ENCODE results near the gene UQCRQ. TPM values are rescaled to one million over a fixed set of nuclear protein-coding genes. Genes with fewer than 3 reads are reported as not detected.
A peak's percentile ranks its signal among the peaks of the same experiment; 100 is the strongest.

Gene UQCRQ
- total and polyA plus RNA-seq, 7 experiments from 2014 or later: 101 to 584 (median 115) TPM

DNA sequence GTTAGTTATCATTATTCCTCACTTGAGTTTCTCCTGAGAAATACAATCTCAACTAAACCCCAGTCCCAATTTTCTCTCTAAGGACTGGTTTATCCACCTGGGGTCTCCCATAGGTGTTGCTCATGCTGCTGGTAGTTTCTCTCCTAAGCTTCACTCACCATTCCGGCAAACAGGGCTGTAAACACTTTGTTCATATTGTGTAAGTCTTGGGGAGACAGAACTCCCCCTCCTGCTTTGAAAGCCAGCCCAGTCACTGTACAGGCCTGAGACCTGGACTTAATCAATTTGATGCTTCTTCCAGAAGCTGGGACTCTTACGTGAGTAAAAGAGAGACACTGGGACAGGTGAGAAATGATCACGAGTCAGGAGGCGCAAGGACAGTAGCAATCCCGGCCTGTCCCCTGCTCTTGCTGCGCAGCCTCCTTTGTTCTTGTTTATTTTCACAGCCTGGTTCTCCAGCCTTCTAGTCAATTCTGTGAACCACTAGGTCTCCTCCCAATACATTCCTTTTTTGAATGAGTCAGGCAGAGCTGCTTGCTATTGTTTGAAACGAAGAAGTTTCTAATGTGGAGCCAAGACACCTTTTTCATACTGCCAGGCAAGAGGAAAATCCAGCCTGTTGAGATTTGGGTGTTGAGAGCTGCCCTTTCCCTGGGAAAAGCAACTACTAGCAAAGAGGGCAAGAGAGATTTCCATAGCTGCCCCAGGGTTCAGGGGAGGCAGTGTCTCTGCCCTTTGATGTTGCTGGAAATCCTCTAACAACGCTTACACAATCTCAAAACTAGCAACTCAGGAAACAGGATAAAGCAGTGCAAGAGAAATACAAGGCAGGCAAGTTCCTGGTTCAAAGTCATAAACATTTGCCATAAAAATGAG, 26.8 kb upstream of the UQCRQ start:
- no peaks in the 10 kb centered on the region for H3K27me3 Mint-ChIP-seq
- Histone ChIP-seq H3K27ac (ENCODE audit: low read depth, low read length) (no peak overlapping the region), H3K4me3 (ENCODE audit: low read length) (no peak overlapping the region), H3K27me3 (ENCODE audit: control insufficient read depth in 2 of 2, insufficient read depth in 2 of 2, low read length in 2 of 2) (no peaks in the 10 kb centered on the region), H3K4me1 (ENCODE audit: control insufficient read depth in 2 of 2, insufficient read depth in 2 of 2, low read length in 2 of 2) (no peaks in the 10 kb centered on the region), H3K9me3 (ENCODE audit: control insufficient read depth in 2 of 3, low read length in 3 of 3) (no peaks in the 10 kb centered on the region), H3K36me3 (ENCODE audit: control insufficient read depth in 2 of 3, insufficient read depth in 3 of 3, low read length in 3 of 3) (no peaks in the 10 kb centered on the region)
- ChIA-PET CTCF (no interaction called here), POLR2A (no interaction called here)
- intact Hi-C loops (cut with micrococcal nuclease): no loop called here
- H3K4me3 Mint-ChIP-seq: no peak overlapping the region
- peaks cover 0 to 2% (median 0%) of the 10 kb centered on the region in 11 donors for H3K9me3 Mint-ChIP-seq
- no peaks in the 10 kb centered on the region for H3K36me3 Mint-ChIP-seq
- peak overlapping the region in 1 of 9 donors; percentile 53 for H3K27ac Mint-ChIP-seq
- H3K4me1 Mint-ChIP-seq: peaks cover 0 to 3% (median 0%) of the 10 kb centered on the region in 7 donors
- DNase-seq (no peak), ATAC-seq (no peak)

GRCh38 chr5:132840313-132840712, 26.1 kb upstream of the UQCRQ start:
- no peaks in the 10 kb centered on the region for H3K27me3 Mint-ChIP-seq
- no peak overlapping the region for H3K27ac ChIP-seq (ENCODE audit: low read depth, low read length)

DNA sequence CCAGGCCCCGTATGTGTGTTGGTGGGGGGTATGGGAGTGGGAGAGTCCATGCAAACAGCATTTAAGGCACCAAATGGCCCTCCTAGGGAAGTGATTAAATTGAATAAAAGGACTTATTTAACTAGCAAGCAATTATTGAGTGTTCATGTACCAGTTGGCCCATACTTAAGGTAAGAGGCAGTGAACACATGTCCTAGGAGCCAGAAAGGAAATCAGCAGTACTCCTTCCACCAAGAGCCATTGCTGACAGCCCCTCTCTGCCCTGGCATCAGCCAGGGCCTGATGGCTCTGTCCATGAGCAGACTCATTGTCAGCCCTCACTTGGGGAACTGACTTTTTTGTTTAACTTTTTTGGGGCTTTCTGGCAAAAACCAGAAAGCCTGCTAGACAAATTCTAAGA, 25.5 kb upstream of the UQCRQ start:
- peaks cover 0 to 2% (median 0%) of the 10 kb centered on the region in 11 donors for H3K9me3 Mint-ChIP-seq
- H3K27me3 ChIP-seq (ENCODE audit: control insufficient read depth in 2 of 2, insufficient read depth in 2 of 2, low read length in 2 of 2): no peaks in the 10 kb centered on the region

More at GRCh38 chr5:132840313-132840712, 26.1 kb upstream of the UQCRQ start:
- Mint-ChIP-seq H3K27ac (no peak overlapping the region), H3K4me3 (no peak overlapping the region), H3K4me1 (peaks cover 0 to 3% (median 0%) of the 10 kb centered on the region in 7 donors), H3K36me3 (no peaks in the 10 kb centered on the region), H3K9me3 (peaks cover 0 to 2% (median 0%) of the 10 kb centered on the region in 11 donors)
- no peak for DNase-seq
- Histone ChIP-seq H3K4me1 (ENCODE audit: control insufficient read depth in 2 of 2, insufficient read depth in 2 of 2, low read length in 2 of 2) (no peaks in the 10 kb centered on the region), H3K4me3 (ENCODE audit: low read length) (no peak overlapping the region), H3K27me3 (ENCODE audit: control insufficient read depth in 2 of 2, insufficient read depth in 2 of 2, low read length in 2 of 2) (no peaks in the 10 kb centered on the region), H3K36me3 (ENCODE audit: control insufficient read depth in 2 of 3, insufficient read depth in 3 of 3, low read length in 3 of 3) (no peaks in the 10 kb centered on the region), H3K9me3 (ENCODE audit: control insufficient read depth in 2 of 3, low read length in 3 of 3) (no peaks in the 10 kb centered on the region)
- POLR2A ChIA-PET: no interaction called here
- no peak for ATAC-seq
- CTCF ChIA-PET: no interaction called here
- intact Hi-C loops (cut with micrococcal nuclease): no loop called here

GRCh38 chr5:132841305-132841704, 25.1 kb upstream of the UQCRQ start:
- no peaks in the 10 kb centered on the region for H3K36me3 ChIP-seq (ENCODE audit: control insufficient read depth in 2 of 3, insufficient read depth in 3 of 3, low read length in 3 of 3)
- no peaks in the 10 kb centered on the region for H3K27me3 Mint-ChIP-seq
- ChIA-PET POLR2A (no interaction called here), CTCF (no interaction called here)
- H3K27ac Mint-ChIP-seq: no peak overlapping the region
- ATAC-seq (peak; percentile 67), DNase-seq (no peak)
- H3K9me3 ChIP-seq (ENCODE audit: control insufficient read depth in 2 of 3, low read length in 3 of 3): no peaks in the 10 kb centered on the region
- H3K4me1 ChIP-seq (ENCODE audit: control insufficient read depth in 2 of 2, insufficient read depth in 2 of 2, low read length in 2 of 2): no peaks in the 10 kb centered on the region
- peaks cover 0 to 3% (median 0%) of the 10 kb centered on the region in 7 donors for H3K4me1 Mint-ChIP-seq
- no peak overlapping the region for H3K4me3 Mint-ChIP-seq
- H3K9me3 Mint-ChIP-seq: peaks cover 0 to 2% (median 0%) of the 10 kb centered on the region in 11 donors
- intact Hi-C loops (cut with micrococcal nuclease): no loop called here
- no peaks in the 10 kb centered on the region for H3K36me3 Mint-ChIP-seq
- no peak overlapping the region for H3K4me3 ChIP-seq (ENCODE audit: low read length)
- H3K27me3 ChIP-seq (ENCODE audit: control insufficient read depth in 2 of 2, insufficient read depth in 2 of 2, low read length in 2 of 2): no peaks in the 10 kb centered on the region
- no peak overlapping the region for H3K27ac ChIP-seq (ENCODE audit: low read depth, low read length)

More for the DNA sequence above, 25.5 kb upstream of the UQCRQ start:
- intact Hi-C loops (cut with micrococcal nuclease): no loop called here
- Histone ChIP-seq H3K27ac (ENCODE audit: low read depth, low read length) (no peak overlapping the region), H3K36me3 (ENCODE audit: control insufficient read depth in 2 of 3, insufficient read depth in 3 of 3, low read length in 3 of 3) (no peaks in the 10 kb centered on the region), H3K9me3 (ENCODE audit: control insufficient read depth in 2 of 3, low read length in 3 of 3) (no peaks in the 10 kb centered on the region), H3K4me3 (ENCODE audit: low read length) (no peak overlapping the region), H3K4me1 (ENCODE audit: control insufficient read depth in 2 of 2, insufficient read depth in 2 of 2, low read length in 2 of 2) (no peaks in the 10 kb centered on the region)
- ChIA-PET POLR2A (no interaction called here), CTCF (no interaction called here)
- Mint-ChIP-seq H3K27ac (no peak overlapping the region), H3K36me3 (no peaks in the 10 kb centered on the region), H3K4me1 (peaks cover 0 to 3% (median 0%) of the 10 kb centered on the region in 7 donors), H3K4me3 (no peak overlapping the region), H3K27me3 (no peaks in the 10 kb centered on the region)
- DNase-seq (no peak), ATAC-seq (peak; percentile 8)

DNA sequence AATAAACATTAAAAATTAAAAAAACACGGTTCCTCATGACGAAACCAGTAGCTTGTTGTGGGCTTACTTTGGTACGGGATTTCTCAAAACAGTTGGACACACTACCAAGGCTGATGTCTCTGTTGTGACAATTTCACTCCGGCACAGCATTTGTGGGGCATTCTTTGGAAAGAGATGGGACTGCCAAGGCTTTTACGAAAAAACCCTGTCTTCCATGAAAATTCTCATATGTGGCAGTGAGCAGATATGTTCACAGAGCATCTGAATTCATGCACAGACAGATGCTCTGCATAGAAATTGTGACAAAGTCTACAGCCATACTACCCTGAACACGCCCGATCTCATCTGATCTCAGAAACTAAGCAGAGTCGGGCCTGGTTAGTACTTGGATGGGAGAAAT, 18.2 kb upstream of the UQCRQ start:
- no peak overlapping the region for H3K4me3 ChIP-seq (ENCODE audit: low read length)
- Mint-ChIP-seq H3K4me1 (peaks cover 0 to 1% (median 0%) of the 10 kb centered on the region in 7 donors), H3K4me3 (no peak overlapping the region), H3K36me3 (no peaks in the 10 kb centered on the region), H3K9me3 (peaks cover 0 to 2% (median 0%) of the 10 kb centered on the region in 11 donors), H3K27ac (no peak overlapping the region), H3K27me3 (peaks cover 0 to 3% (median 0%) of the 10 kb centered on the region in 5 donors)
- no peaks in the 10 kb centered on the region for H3K4me1 ChIP-seq (ENCODE audit: control insufficient read depth in 2 of 2, insufficient read depth in 2 of 2, low read length in 2 of 2)
- no peaks in the 10 kb centered on the region for H3K27me3 ChIP-seq (ENCODE audit: control insufficient read depth in 2 of 2, insufficient read depth in 2 of 2, low read length in 2 of 2)
- DNase-seq (no peak), ATAC-seq (no peak)
- H3K9me3 ChIP-seq (ENCODE audit: control insufficient read depth in 2 of 3, low read length in 3 of 3): no peaks in the 10 kb centered on the region
- H3K36me3 ChIP-seq (ENCODE audit: control insufficient read depth in 2 of 3, insufficient read depth in 3 of 3, low read length in 3 of 3): no peaks in the 10 kb centered on the region
- CTCF ChIA-PET: interaction anchor here (1.3 kb wide), 1 partner anchor 19 kb away, joined by 3 read pairs; no protein-coding TSS in a partner anchor
- intact Hi-C loops (cut with micrococcal nuclease): no loop called here
- POLR2A ChIA-PET: no interaction called here
- no peak overlapping the region for H3K27ac ChIP-seq (ENCODE audit: low read depth, low read length)

DNA sequence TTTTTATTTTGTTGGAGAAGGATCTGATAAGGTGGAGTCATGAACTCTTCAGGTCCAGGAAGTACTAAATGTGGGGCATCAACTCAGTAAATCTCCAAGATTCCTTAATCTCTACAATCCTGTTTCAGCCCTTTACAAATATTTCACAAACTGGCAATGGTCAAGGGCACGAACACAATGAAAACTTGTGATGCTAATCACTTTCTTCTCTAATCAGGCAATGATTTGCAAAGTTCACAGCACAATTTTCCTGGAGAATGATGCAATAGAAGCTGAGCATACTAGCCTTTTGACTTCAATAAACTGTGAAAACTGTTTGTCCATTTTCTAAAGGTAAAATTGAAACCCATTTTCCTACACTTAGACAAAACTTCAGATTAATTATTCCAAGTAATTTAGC, 17.1 kb upstream of the UQCRQ start:
- Histone ChIP-seq H3K27me3 (ENCODE audit: control insufficient read depth in 2 of 2, insufficient read depth in 2 of 2, low read length in 2 of 2) (no peaks in the 10 kb centered on the region), H3K4me3 (ENCODE audit: low read length) (no peak overlapping the region), H3K36me3 (ENCODE audit: control insufficient read depth in 2 of 3, insufficient read depth in 3 of 3, low read length in 3 of 3) (no peaks in the 10 kb centered on the region), H3K4me1 (ENCODE audit: control insufficient read depth in 2 of 2, insufficient read depth in 2 of 2, low read length in 2 of 2) (no peaks in the 10 kb centered on the region), H3K9me3 (ENCODE audit: control insufficient read depth in 2 of 3, low read length in 3 of 3) (no peaks in the 10 kb centered on the region), H3K27ac (ENCODE audit: low read depth, low read length) (no peak overlapping the region)
- CTCF ChIA-PET: no interaction called here
- no peaks in the 10 kb centered on the region for H3K36me3 Mint-ChIP-seq
- ATAC-seq (no peak), DNase-seq (no peak)
- H3K4me3 Mint-ChIP-seq: no peak overlapping the region
- peaks cover 0 to 3% (median 0%) of the 10 kb centered on the region in 5 donors for H3K27me3 Mint-ChIP-seq
- no peak overlapping the region for H3K27ac Mint-ChIP-seq
- no peaks in the 10 kb centered on the region for H3K9me3 Mint-ChIP-seq
- peaks cover 0 to 5% (median 1%) of the 10 kb centered on the region in 7 donors for H3K4me1 Mint-ChIP-seq
- POLR2A ChIA-PET: no interaction called here
- intact Hi-C loops (cut with micrococcal nuclease): no loop called here

DNA sequence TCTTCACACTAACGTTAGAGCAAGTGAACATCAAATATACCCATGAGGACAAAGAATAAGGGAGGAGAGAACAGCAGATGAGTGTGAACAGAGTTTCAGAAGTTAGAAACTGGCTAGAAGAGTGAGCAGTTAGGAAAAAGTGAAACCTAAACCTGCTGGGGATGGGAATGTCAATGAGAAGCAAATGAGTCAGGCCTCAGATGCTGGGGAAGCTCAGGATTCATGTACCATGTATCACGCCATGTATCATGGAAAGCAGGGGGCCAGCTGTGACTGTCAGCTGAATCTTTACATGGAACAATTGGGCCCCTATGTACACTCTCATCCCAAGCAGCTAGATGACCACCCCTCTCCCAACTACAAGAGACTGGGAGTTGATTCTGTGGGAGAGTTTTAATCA, 16.4 kb upstream of the UQCRQ start:
- Mint-ChIP-seq H3K27ac (no peak overlapping the region), H3K9me3 (no peaks in the 10 kb centered on the region), H3K4me1 (peaks cover 0 to 6% (median 1%) of the 10 kb centered on the region in 7 donors), H3K27me3 (peaks cover 0 to 6% (median 3%) of the 10 kb centered on the region in 5 donors), H3K4me3 (no peak overlapping the region), H3K36me3 (no peaks in the 10 kb centered on the region)
- CTCF ChIA-PET: no interaction called here
- POLR2A ChIA-PET: no interaction called here
- ATAC-seq (no peak), DNase-seq (no peak)
- Histone ChIP-seq H3K36me3 (ENCODE audit: control insufficient read depth in 2 of 3, insufficient read depth in 3 of 3, low read length in 3 of 3) (no peaks in the 10 kb centered on the region), H3K27me3 (ENCODE audit: control insufficient read depth in 2 of 2, insufficient read depth in 2 of 2, low read length in 2 of 2) (no peaks in the 10 kb centered on the region), H3K4me3 (ENCODE audit: low read length) (no peak overlapping the region), H3K27ac (ENCODE audit: low read depth, low read length) (no peak overlapping the region), H3K4me1 (ENCODE audit: control insufficient read depth in 2 of 2, insufficient read depth in 2 of 2, low read length in 2 of 2) (no peaks in the 10 kb centered on the region), H3K9me3 (ENCODE audit: control insufficient read depth in 2 of 3, low read length in 3 of 3) (no peaks in the 10 kb centered on the region)
- intact Hi-C loops (cut with micrococcal nuclease): no loop called here
